Measurements from ENCODE around the gene KAT2B.

GRCh38 chr3:20083953-20084352, 43.7 kb downstream of the KAT2B start:
- TF ChIP-seq ZNF274 (IDR thresholded peaks at IDR 0.05; ENCODE audit: low read depth, low read length) (no peak), SUZ12 (IDR thresholded peaks at IDR 0.05; ENCODE audit: extremely low read depth, insufficient read depth, insufficient read length) (no peak)

Data from NT2/D1 (cell line).